GM21723 (cell line): Measurements from ENCODE around the gene TMEM187.

Experiments used
- ATAC-seq: cut with Tn5 transposase; IDR thresholded peaks from one replicate; pipeline ENCODE4 v1.9.1; 2021; ENCODE audit warnings: mild to moderate bottlenecking, moderate library complexity; ENCODE audit not compliant: unreplicated experiment

The TMEM187 gene

GRCh38 chrX:153953892-153954557 is 18.5 kb upstream of the TMEM187 start:
- no peak for ATAC-seq

- ATAC-seq, result no peak
Measured at GRCh38 chrX:153954558-153955227, 17.9 kb upstream of the TMEM187 start.

GRCh38 chrX:153955228-153955732 is 17.3 kb upstream of the TMEM187 start:
- ATAC-seq, result no peak

GRCh38 chrX:153956044-153956907 is 16.3 kb upstream of the TMEM187 start:
- ATAC-seq, result no peak

- ATAC-seq, result no peak
Measured at GRCh38 chrX:153957224-153957623, 15.3 kb upstream of the TMEM187 start.

- no peak for ATAC-seq
Measured at GRCh38 chrX:153958605-153959004, 13.9 kb upstream of the TMEM187 start.

GRCh38 chrX:153959649-153960048 is 12.9 kb upstream of the TMEM187 start:
- ATAC-seq, result no peak

- ATAC-seq, result no peak
Measured at GRCh38 chrX:153960077-153960476, 12.5 kb upstream of the TMEM187 start.

GRCh38 chrX:153960786-153961185 is 11.8 kb upstream of the TMEM187 start:
- ATAC-seq, result no peak

- no peak for ATAC-seq
Measured at GRCh38 chrX:153961292-153961691, 11.3 kb upstream of the TMEM187 start.

GRCh38 chrX:153963546-153963945 is 9.0 kb upstream of the TMEM187 start:
- no peak for ATAC-seq

- no peak for ATAC-seq
Measured at GRCh38 chrX:153964105-153964504, 8.4 kb upstream of the TMEM187 start.

- ATAC-seq, result no peak
Measured at GRCh38 chrX:153965406-153965805, 7.1 kb upstream of the TMEM187 start.

GRCh38 chrX:153966283-153966688 is 6.3 kb upstream of the TMEM187 start:
- no peak for ATAC-seq

- ATAC-seq, result no peak
Measured at GRCh38 chrX:153966841-153967535, 5.6 kb upstream of the TMEM187 start.

GRCh38 chrX:153967536-153968224 is 4.9 kb upstream of the TMEM187 start:
- no peak for ATAC-seq

GRCh38 chrX:153968255-153968654 is 4.3 kb upstream of the TMEM187 start:
- no peak for ATAC-seq

- ATAC-seq, result no peak
Measured at GRCh38 chrX:153968754-153969124, 3.8 kb upstream of the TMEM187 start.

- ATAC-seq, result no peak
Measured at GRCh38 chrX:153969125-153969903, 3.2 kb upstream of the TMEM187 start.
